CD8-positive, alpha-beta memory T cell (primary cell): Measurements from ENCODE around the gene LHFPL3. TPM values are rescaled to one million over a fixed set of nuclear protein-coding genes. Genes with fewer than 3 reads are reported as not detected.
"Not testable (repeated sequence)": the region's sequence is repeated elsewhere in the genome, so short reads cannot be mapped to it uniquely, and the experiment has no call there.

Experiments
- CTCF ChIA-PET: fragments of 350-600 bp; sonication (Branson Sonifier 250); formaldehyde crosslinking; loops from one replicate; lab custom pipeline; 2021; ENCODE audit warnings: antibody characterized with exemption; lab: Charles Lee
- POLR2A ChIA-PET: fragments of 350-600 bp; sonication (Branson Sonifier 250); formaldehyde crosslinking; loops from one replicate; lab custom pipeline; 2021; ENCODE audit warnings: antibody characterized with exemption; lab: Charles Lee
- DNase-seq, 5 donors: peaks; one replicate each; pipeline versions ENCODE4 v3.0.0 to v3.0.0-alpha.2; 2020 to 2022; ENCODE audit warnings: mixed read lengths in 1 of 5
- H3K27ac ChIP-seq: one replicate; pipeline ENCODE4 v1.7.0; 2013; ENCODE audit warnings: low read depth, mild to moderate bottlenecking, low read length, moderate library complexity
- H3K27me3 ChIP-seq: 2 replicates; pipeline ENCODE4 v1.7.0; 2013; ENCODE audit warnings: low read length, mild to moderate bottlenecking; ENCODE audit not compliant: insufficient read depth, poor library complexity, severe bottlenecking
- H3K36me3 ChIP-seq: 2 replicates; pipeline ENCODE4 v1.7.0; 2013; ENCODE audit warnings: mild to moderate bottlenecking, low read length, moderate library complexity; ENCODE audit not compliant: insufficient read depth
- H3K4me1 ChIP-seq: 2 replicates; pipeline ENCODE4 v1.7.0; 2013; ENCODE audit warnings: mild to moderate bottlenecking, low read length, moderate library complexity; ENCODE audit not compliant: insufficient read depth
- H3K4me3 ChIP-seq: 2 replicates; pipeline ENCODE4 v1.7.0; 2013; ENCODE audit warnings: mild to moderate bottlenecking, low read length
- H3K9me3 ChIP-seq: 2 replicates; pipeline ENCODE4 v1.7.0; 2013; ENCODE audit warnings: mild to moderate bottlenecking, low read length
- H3K27ac Mint-ChIP-seq, 8 donors: one replicate each; pipeline ENCODE4 v1.8.0; 2020 to 2021; ENCODE audit warnings: mixed read lengths in 8 of 8, mild to moderate bottlenecking in 6 of 8, inconsistent platforms in 3 of 8, moderate library complexity in 3 of 8
- H3K27me3 Mint-ChIP-seq, 2 donors: one replicate each; pipeline ENCODE4 v1.8.0; 2020 to 2021; ENCODE audit warnings: mixed read lengths in 2 of 2, mild to moderate bottlenecking in 1 of 2, moderate library complexity in 1 of 2
- H3K36me3 Mint-ChIP-seq, 3 donors: one replicate each; pipeline ENCODE4 v1.8.0; 2020 to 2021; ENCODE audit warnings: mixed read lengths in 3 of 3, inconsistent platforms in 1 of 3, mild to moderate bottlenecking in 1 of 3
- H3K4me1 Mint-ChIP-seq, 3 donors: one replicate each; pipeline ENCODE4 v1.8.0; 2020 to 2021; ENCODE audit warnings: mixed read lengths in 3 of 3, inconsistent platforms in 1 of 3, mild to moderate bottlenecking in 1 of 3
- H3K4me3 Mint-ChIP-seq, 7 donors: one replicate each; pipeline ENCODE4 v1.8.0; 2020 to 2021; ENCODE audit warnings: mixed read lengths in 7 of 7, mild to moderate bottlenecking in 6 of 7, moderate library complexity in 4 of 7, inconsistent platforms in 2 of 7
- H3K9me3 Mint-ChIP-seq, 5 donors: one replicate each; pipeline ENCODE4 v1.8.0; 2020 to 2022; ENCODE audit warnings: mixed read lengths in 5 of 5, mild to moderate bottlenecking in 3 of 5, moderate library complexity in 2 of 5, inconsistent platforms in 1 of 5
- polyA plus RNA-seq: library from polyadenylated mRNA; unstranded; fragments of 300-500 nt; fragmentation: Illumina TruSeq; gene quantifications from one replicate; pipeline ENCODE4 v1.2.3, GENCODE V29; 2021
- total RNA-seq, 2 experiments: library from RNA; stranded (reverse); gene quantifications; one replicate each; pipeline ENCODE4 v1.2.3, GENCODE V29; 2021

The LHFPL3 gene
- not detected for total RNA-seq
- polyA plus RNA-seq, result not detected

DNA sequence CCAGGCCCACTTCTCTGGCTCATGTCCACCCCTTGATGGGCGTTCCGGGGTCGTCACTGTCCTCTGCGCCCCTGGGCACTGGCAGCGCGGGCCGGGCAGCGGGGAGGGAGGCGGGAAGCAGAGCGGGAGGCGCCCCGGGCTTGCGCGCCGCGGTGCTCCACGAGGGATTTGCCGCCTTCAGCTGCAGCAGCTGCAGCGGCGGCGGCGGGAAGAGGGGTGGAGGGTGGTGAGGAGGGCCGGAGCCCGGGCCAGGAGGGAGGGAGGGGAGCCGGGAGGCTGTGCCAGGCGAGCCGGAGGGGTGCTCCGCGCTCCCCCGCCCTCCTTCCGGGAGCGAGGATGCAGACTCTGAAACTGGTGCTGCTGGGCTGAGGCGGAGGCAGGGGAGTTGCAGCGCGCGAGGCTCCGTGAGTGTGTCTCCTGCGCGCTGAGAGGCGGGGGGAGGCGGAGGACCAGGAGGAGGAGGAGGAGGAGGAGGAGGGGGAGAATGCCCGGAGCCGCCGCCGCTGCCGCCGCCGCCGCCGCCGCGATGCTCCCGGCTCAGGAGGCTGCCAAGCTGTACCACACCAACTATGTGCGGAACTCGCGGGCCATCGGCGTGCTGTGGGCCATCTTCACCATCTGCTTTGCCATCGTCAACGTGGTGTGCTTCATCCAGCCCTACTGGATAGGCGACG, at the start of gene LHFPL3:
TSS of gene LHFPL3 (plus strand) at position 308 of the 674 bp plus-strand sequence.
- no peaks in the 10 kb centered on the region for H3K9me3 ChIP-seq
- peaks cover 11 to 19% (median 11%) of the 10 kb centered on the region in 3 donors for H3K4me1 Mint-ChIP-seq
- no peaks in the 10 kb centered on the region for H3K4me1 ChIP-seq
- H3K27ac ChIP-seq, result no peak within 1 kb of the TSS
- peaks cover 28 to 62% of the 10 kb centered on the region in 2 donors for H3K27me3 Mint-ChIP-seq
- H3K27me3 ChIP-seq, result peaks cover 3% of the 10 kb centered on the region
- H3K27ac Mint-ChIP-seq, result no peak within 1 kb of the TSS
- CTCF ChIA-PET, result no interaction called here
- peaks cover 0 to 4% (median 0%) of the 10 kb centered on the region in 5 donors for H3K9me3 Mint-ChIP-seq
- H3K4me3 Mint-ChIP-seq, result peak within 1 kb of the TSS in 4 of 7 donors; percentile 27 to 71 (median 35)
- H3K4me3 ChIP-seq, result no peak within 1 kb of the TSS
- DNase-seq, result no peak
- H3K36me3 ChIP-seq, result no peaks in the 10 kb centered on the region
- POLR2A ChIA-PET, result no interaction called here
- H3K36me3 Mint-ChIP-seq, result no peaks in the 10 kb centered on the region

DNA sequence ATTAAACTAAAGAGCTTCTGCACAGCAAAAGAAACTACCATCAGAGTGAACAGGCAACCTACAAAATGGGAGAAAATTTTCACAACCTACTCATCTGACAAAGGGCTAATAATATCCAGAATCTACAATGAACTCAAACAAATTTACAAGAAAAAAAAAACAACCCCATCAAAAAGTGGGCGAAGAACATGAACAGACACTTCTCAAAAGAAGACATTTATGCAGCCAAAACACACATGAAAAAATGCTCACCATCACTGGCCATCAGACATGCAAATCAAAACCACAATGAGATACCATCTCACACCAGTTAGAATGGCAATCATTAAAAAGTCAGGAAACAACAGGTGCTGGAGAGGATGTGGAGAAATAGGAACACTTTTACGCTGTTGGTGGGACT, 46.7 kb upstream of the LHFPL3 start:
- CTCF ChIA-PET, H3K27me3 Mint-ChIP-seq, H3K4me3 Mint-ChIP-seq: not testable (repeated sequence)

DNA sequence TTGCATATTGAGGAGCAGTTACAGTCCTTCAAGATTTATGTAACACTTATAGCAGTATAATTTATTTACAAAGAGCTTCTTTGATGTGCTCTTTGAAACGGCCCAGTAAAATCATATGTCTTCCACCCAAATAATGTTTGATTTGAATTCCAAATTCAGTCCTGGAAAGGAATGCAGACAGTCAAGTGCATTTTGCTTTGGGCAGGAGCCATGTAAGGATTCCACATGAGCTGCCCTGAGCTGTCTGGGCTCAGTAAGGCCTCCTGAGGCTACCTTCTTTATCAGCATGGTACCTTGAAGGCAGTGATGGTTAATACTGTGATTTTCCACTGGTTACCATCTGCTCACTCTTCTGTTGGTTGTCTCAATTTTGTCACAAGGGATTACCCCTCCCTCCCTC, 41.6 kb upstream of the LHFPL3 start:
- H3K27ac ChIP-seq, result no peak overlapping the region
- POLR2A ChIA-PET, result no interaction called here
- H3K36me3 ChIP-seq, result no peaks in the 10 kb centered on the region
- Mint-ChIP-seq H3K9me3 (peaks cover 0 to 6% (median 3%) of the 10 kb centered on the region in 5 donors), H3K4me3 (no peak overlapping the region), H3K36me3 (no peaks in the 10 kb centered on the region), H3K27ac (peak overlapping the region in 1 of 8 donors; percentile 11), H3K27me3 (peaks cover 0 to 18% of the 10 kb centered on the region in 2 donors), H3K4me1 (no peaks in the 10 kb centered on the region)
- no peak overlapping the region for H3K4me3 ChIP-seq
- no peaks in the 10 kb centered on the region for H3K9me3 ChIP-seq
- CTCF ChIA-PET, result no interaction called here
- no peaks in the 10 kb centered on the region for H3K4me1 ChIP-seq
- no peaks in the 10 kb centered on the region for H3K27me3 ChIP-seq
- no peak for DNase-seq

More for the DNA sequence above, 46.7 kb upstream of the LHFPL3 start:
- H3K27ac ChIP-seq, POLR2A ChIA-PET, DNase-seq, H3K4me1 Mint-ChIP-seq, H3K36me3 Mint-ChIP-seq, H3K9me3 ChIP-seq, H3K27me3 ChIP-seq, H3K27ac Mint-ChIP-seq, H3K4me3 ChIP-seq, H3K4me1 ChIP-seq, H3K36me3 ChIP-seq: not testable (repeated sequence)
- peaks cover 3 to 10% (median 6%) of the 10 kb centered on the region in 5 donors for H3K9me3 Mint-ChIP-seq

DNA sequence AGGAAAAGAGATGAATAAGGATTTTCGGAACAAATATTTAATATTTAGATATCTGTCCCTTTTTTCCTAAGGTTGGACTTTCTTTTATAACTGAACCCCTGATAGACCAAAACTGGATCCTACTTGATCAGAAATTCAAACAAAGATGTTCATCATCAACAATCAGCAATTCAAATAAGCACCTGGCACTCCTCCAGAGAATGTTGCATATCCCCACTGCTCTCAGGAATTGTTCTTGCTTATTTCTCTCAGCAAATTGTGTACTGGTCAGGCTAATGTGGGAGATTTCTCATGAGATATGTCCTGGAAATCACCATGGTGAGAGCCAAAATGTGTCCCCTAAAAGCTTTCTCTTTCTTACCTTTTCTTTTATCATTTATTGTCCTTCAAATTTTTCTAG, 40.3 kb upstream of the LHFPL3 start:
- Mint-ChIP-seq H3K4me1 (no peaks in the 10 kb centered on the region), H3K27me3 (peaks cover 0 to 18% of the 10 kb centered on the region in 2 donors), H3K4me3 (no peak overlapping the region), H3K9me3 (peaks cover 0 to 6% (median 0%) of the 10 kb centered on the region in 5 donors), H3K36me3 (no peaks in the 10 kb centered on the region), H3K27ac (no peak overlapping the region)
- no peak for DNase-seq
- H3K4me3 ChIP-seq, result no peak overlapping the region
- H3K36me3 ChIP-seq, result no peaks in the 10 kb centered on the region
- no peaks in the 10 kb centered on the region for H3K4me1 ChIP-seq
- H3K27ac ChIP-seq, result no peak overlapping the region
- CTCF ChIA-PET, result no interaction called here
- no peaks in the 10 kb centered on the region for H3K9me3 ChIP-seq
- POLR2A ChIA-PET, result no interaction called here
- no peaks in the 10 kb centered on the region for H3K27me3 ChIP-seq

DNA sequence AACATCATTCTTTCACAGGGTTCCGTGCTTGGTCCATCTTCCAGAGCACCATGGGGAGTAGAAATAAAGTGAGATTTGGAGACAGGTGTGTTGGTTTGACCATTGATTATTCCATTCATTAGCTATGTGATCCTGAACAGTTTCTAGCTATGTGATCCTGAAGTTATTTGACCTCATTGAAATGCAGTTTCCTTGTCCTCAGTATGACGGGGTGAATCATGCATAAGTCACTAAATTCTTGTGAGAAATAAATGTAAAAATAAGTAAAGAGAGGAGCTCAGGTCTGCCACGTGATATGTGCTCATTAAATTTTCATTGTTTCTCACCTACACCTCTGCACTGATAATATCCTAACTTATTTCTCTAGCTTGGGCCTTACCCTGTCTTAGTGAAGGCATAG, 34.1 kb upstream of the LHFPL3 start:
- Mint-ChIP-seq H3K9me3 (peaks cover 0 to 3% (median 0%) of the 10 kb centered on the region in 5 donors), H3K36me3 (no peaks in the 10 kb centered on the region), H3K4me1 (no peaks in the 10 kb centered on the region), H3K4me3 (no peak overlapping the region), H3K27ac (no peak overlapping the region), H3K27me3 (peaks cover 2 to 14% of the 10 kb centered on the region in 2 donors)
- Histone ChIP-seq H3K36me3 (no peaks in the 10 kb centered on the region), H3K27me3 (no peaks in the 10 kb centered on the region), H3K4me3 (no peak overlapping the region), H3K27ac (no peak overlapping the region), H3K9me3 (no peaks in the 10 kb centered on the region), H3K4me1 (no peaks in the 10 kb centered on the region)
- DNase-seq, result no peak
- CTCF ChIA-PET, result no interaction called here
- POLR2A ChIA-PET, result no interaction called here

DNA sequence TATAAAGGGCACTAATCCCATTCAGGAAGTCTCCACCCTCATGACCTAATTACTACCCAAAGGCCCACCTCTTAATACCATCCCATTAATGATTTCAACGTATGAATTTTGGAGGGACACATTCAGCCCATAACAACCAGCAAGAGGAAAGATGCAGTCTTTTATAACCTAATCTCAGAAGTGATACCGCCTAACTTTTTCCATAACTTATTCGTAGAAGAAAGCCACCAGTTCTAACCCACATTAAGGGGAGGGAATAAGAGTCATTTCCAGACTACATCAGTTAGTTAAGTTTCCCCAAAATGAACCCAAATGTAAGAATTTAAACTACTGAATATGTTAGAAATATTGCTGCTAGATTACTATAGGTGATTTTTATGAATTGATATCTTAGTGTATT, 32.1 kb upstream of the LHFPL3 start:
- POLR2A ChIA-PET, result no interaction called here

DNA sequence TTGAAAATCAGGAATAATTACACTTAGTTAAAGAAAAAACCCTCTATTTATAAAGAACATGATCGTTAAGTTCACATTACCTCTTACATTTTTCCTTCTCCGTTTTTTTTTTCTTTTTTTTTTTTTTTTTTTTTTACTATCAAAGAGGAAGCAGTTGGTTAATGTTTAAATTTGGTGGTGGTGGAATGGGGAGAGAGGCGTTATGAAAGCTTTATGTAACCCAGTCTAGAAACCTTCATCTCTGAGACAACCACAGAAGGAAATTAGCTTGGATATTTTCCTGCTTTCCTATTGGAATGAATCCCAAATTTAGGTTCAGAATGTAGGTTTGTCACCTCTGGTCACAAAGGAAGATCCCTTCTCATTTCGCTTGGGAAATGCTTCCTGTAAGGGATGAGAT, 31.5 kb upstream of the LHFPL3 start:
- POLR2A ChIA-PET, result no interaction called here
- Mint-ChIP-seq H3K36me3 (no peaks in the 10 kb centered on the region), H3K4me1 (no peaks in the 10 kb centered on the region), H3K4me3 (no peak overlapping the region), H3K9me3 (peaks cover 0 to 9% (median 0%) of the 10 kb centered on the region in 5 donors), H3K27ac (no peak overlapping the region), H3K27me3 (peaks cover 7 to 20% of the 10 kb centered on the region in 2 donors)
- Histone ChIP-seq H3K4me1 (no peaks in the 10 kb centered on the region), H3K27ac (no peak overlapping the region), H3K4me3 (no peak overlapping the region), H3K36me3 (no peaks in the 10 kb centered on the region), H3K9me3 (no peaks in the 10 kb centered on the region), H3K27me3 (no peaks in the 10 kb centered on the region)
- no peak for DNase-seq
- CTCF ChIA-PET, result interaction anchor here (0.7 kb wide), 1 partner anchor 700 kb away, joined by 3 read pairs; no protein-coding TSS in a partner anchor

More for the DNA sequence above, 32.1 kb upstream of the LHFPL3 start:
- Histone ChIP-seq H3K4me1 (no peaks in the 10 kb centered on the region), H3K9me3 (no peaks in the 10 kb centered on the region), H3K36me3 (no peaks in the 10 kb centered on the region), H3K27ac (no peak overlapping the region), H3K4me3 (no peak overlapping the region), H3K27me3 (no peaks in the 10 kb centered on the region)
- Mint-ChIP-seq H3K27me3 (peaks cover 7 to 20% of the 10 kb centered on the region in 2 donors), H3K4me1 (no peaks in the 10 kb centered on the region), H3K27ac (no peak overlapping the region), H3K4me3 (no peak overlapping the region), H3K9me3 (peaks cover 0 to 9% (median 0%) of the 10 kb centered on the region in 5 donors), H3K36me3 (no peaks in the 10 kb centered on the region)
- DNase-seq, result no peak
- CTCF ChIA-PET, result interaction anchor here (0.7 kb wide), 1 partner anchor 700 kb away, joined by 3 read pairs; no protein-coding TSS in a partner anchor

DNA sequence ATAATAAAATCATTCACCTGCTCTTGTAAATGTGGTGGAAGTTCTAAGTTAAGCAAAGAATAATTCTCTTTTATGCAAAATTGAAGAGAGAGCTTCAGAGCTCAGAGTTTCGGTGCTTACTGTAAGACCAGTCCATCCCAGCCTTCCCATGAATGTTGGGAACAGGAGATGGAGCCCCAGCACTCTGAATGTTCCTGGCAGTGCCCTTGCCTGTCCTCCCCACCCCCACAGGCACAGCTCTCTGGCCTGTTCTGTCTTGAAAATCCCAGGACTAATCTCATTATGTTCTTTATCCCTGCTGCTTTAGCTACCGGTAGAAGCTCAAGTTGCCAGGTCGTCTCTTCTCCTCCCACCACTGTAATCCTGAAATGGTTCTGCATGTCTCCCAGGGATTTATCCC, 29.1 kb upstream of the LHFPL3 start:
- peaks cover 5 to 20% of the 10 kb centered on the region in 2 donors for H3K27me3 Mint-ChIP-seq
- Histone ChIP-seq H3K9me3 (no peaks in the 10 kb centered on the region), H3K4me1 (no peaks in the 10 kb centered on the region), H3K27ac (no peak overlapping the region), H3K27me3 (no peaks in the 10 kb centered on the region), H3K36me3 (no peaks in the 10 kb centered on the region), H3K4me3 (no peak overlapping the region)
- CTCF ChIA-PET, result no interaction called here
- no peak overlapping the region for H3K4me3 Mint-ChIP-seq
- peaks cover 0 to 9% (median 0%) of the 10 kb centered on the region in 5 donors for H3K9me3 Mint-ChIP-seq
- DNase-seq, result no peak
- H3K4me1 Mint-ChIP-seq, result no peaks in the 10 kb centered on the region
- no peaks in the 10 kb centered on the region for H3K36me3 Mint-ChIP-seq
- H3K27ac Mint-ChIP-seq, result no peak overlapping the region
- POLR2A ChIA-PET, result no interaction called here
